ENCODE measurements around the gene TNFRSF9. TPM values are rescaled to one million over a fixed set of nuclear protein-coding genes. Genes with fewer than 3 reads are reported as not detected.

TNFRSF9 gene
- total and polyA plus RNA-seq, 2 donors (not counting 3 experiments of a cell fraction or from before 2014, with no cell fraction given): 0.15 to 0.22 TPM

- Histone ChIP-seq H4K20me1 (replicated peaks; ENCODE audit: control insufficient read depth, extremely low read depth, insufficient read depth, low read length) (no peaks in the 10 kb centered on the region), H3K36me3 (ENCODE audit: control insufficient read depth in 2 of 2, extremely low read depth in 1 of 2, insufficient read depth in 2 of 2, low read length in 2 of 2) (no peaks in the 10 kb centered on the region), H3K27me3 (ENCODE audit: control insufficient read depth in 2 of 2, insufficient read depth in 2 of 2, low read length in 2 of 2) (no peaks in the 10 kb centered on the region), H3K4me1 (ENCODE audit: control insufficient read depth, extremely low read depth, insufficient read depth, low read length) (no peaks in the 10 kb centered on the region), H3K79me2 (ENCODE audit: control insufficient read depth, insufficient read depth, low read length) (no peaks in the 10 kb centered on the region), H3K4me3 (replicated peaks in 1 of 3; ENCODE audit: insufficient read depth in 1 of 3, low read depth in 1 of 3, low read length in 3 of 3) (no peak overlapping the region), H3K9ac (replicated peaks; ENCODE audit: extremely low read depth, insufficient read depth, low read length) (no peak overlapping the region), H3K4me2 (ENCODE audit: insufficient read depth, low read length) (no peak overlapping the region), H3K9me3 (replicated peaks; ENCODE audit: control insufficient read depth, insufficient read depth, low read length) (no peaks in the 10 kb centered on the region), H3K27ac (ENCODE audit: insufficient read depth, low read depth, low read length) (no peak overlapping the region), H2AFZ (ENCODE audit: low read depth, low read length) (no peak overlapping the region), H3K9me1 (replicated peaks; ENCODE audit: control insufficient read depth, extremely low read depth, insufficient read depth, low read length) (no peaks in the 10 kb centered on the region)
- no peak for DNase-seq (ENCODE audit: low read depth, low spot score)
- no peak for FAIRE-seq
- POLR2A ChIA-PET: no interaction called here
- CTCF ChIA-PET: no interaction called here
- BruUV-seq (replicated peaks): no TSS peak
- no peak for TF ChIP-seq MYC (IDR thresholded peaks at IDR 0.05; ENCODE audit: low read depth, low read length)
- TF ChIP-seq, protein P1, sequence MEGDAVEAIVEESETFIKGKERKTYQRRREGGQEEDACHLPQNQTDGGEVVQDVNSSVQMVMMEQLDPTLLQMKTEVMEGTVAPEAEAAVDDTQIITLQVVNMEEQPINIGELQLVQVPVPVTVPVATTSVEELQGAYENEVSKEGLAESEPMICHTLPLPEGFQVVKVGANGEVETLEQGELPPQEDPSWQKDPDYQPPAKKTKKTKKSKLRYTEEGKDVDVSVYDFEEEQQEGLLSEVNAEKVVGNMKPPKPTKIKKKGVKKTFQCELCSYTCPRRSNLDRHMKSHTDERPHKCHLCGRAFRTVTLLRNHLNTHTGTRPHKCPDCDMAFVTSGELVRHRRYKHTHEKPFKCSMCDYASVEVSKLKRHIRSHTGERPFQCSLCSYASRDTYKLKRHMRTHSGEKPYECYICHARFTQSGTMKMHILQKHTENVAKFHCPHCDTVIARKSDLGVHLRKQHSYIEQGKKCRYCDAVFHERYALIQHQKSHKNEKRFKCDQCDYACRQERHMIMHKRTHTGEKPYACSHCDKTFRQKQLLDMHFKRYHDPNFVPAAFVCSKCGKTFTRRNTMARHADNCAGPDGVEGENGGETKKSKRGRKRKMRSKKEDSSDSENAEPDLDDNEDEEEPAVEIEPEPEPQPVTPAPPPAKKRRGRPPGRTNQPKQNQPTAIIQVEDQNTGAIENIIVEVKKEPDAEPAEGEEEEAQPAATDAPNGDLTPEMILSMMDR (IDR thresholded peaks at IDR 0.05; ENCODE audit: extremely low read depth in 1 of 2, insufficient read depth in 1 of 2, low read depth in 1 of 2, low read length in 2 of 2): no peak
- no peak for TF ChIP-seq EZH2 (IDR thresholded peaks at IDR 0.05; ENCODE audit: borderline replicate concordance, low read depth, low read length, severe bottlenecking)
- no peak for TF ChIP-seq FOS (IDR thresholded peaks at IDR 0.05; ENCODE audit: borderline replicate concordance, insufficient read depth, low read length)
- no peak for TF ChIP-seq MAX (IDR thresholded peaks at IDR 0.05; ENCODE audit: insufficient read depth, insufficient read length)
- TF ChIP-seq GATA2 (IDR thresholded peaks at IDR 0.05; ENCODE audit: insufficient read depth, insufficient read length, low read depth, low read length): no peak
- TF ChIP-seq POLR2AphosphoS5 (IDR thresholded peaks at IDR 0.05; ENCODE audit: insufficient read depth, low read depth, low read length): no peak
- no peak for TF ChIP-seq JUN (IDR thresholded peaks at IDR 0.05; ENCODE audit: borderline replicate concordance, insufficient read depth, insufficient read length, low read depth)
- no peak for TF ChIP-seq POLR2A (IDR thresholded peaks at IDR 0.05; ENCODE audit: low read depth, low read length)
- dilution Hi-C loops (cut with MboI; ENCODE audit: extremely low pct_ligation_motif_present, low sequenced_read_pairs): no loop called here
- intact Hi-C loops (cut with micrococcal nuclease): no loop called here
Observed at GRCh38 chr1:7888248-7889081, 52.2 kb downstream of the TNFRSF9 start.
